H1 (cell line): ENCODE data around the gene C2CD4D. TPM values are rescaled to one million over a fixed set of nuclear protein-coding genes. Genes with fewer than 3 reads are reported as not detected.

Experiments
- CTCF ChIA-PET: fragments of 300-600 bp; sonication (Branson Sonifier 250); formaldehyde crosslinking; loops from one replicate; lab custom pipeline; 2021; ENCODE audit not compliant: partially characterized antibody; lab: Charles Lee
- POLR2A ChIA-PET: fragments of 300-600 bp; sonication (Branson Sonifier 250); formaldehyde crosslinking; loops from one replicate; lab custom pipeline; 2021; ENCODE audit warnings: inconsistent platforms; ENCODE audit not compliant: partially characterized antibody; lab: Charles Lee
- DNase-seq, 2 experiments: peaks; one replicate each; pipeline versions ENCODE4 v3.0.0 to v3.0.0-alpha.2; 2010 to 2022; ENCODE audit warnings: low spot score in 2 of 2, low read depth in 1 of 2, mixed read lengths in 1 of 2
- FAIRE-seq: peaks from 2 replicates; lab custom pipeline; 2011; peaks lifted over from hg19 to GRCh38; lab: Jason Lieb, UNC
- H2AFZ ChIP-seq: 2 replicates; pipeline ENCODE4 v1.8.1; 2012; ENCODE audit warnings: low read length, inconsistent platforms
- H2AK5ac ChIP-seq: 2 replicates; pipeline ENCODE4 v1.6.1; 2013; ENCODE audit warnings: low read depth, low read length
- H2BK120ac ChIP-seq: replicated peaks from 2 replicates; pipeline ENCODE3; 2013; ENCODE audit warnings: low read depth, low read length, inconsistent platforms
- H2BK12ac ChIP-seq: 2 replicates; pipeline ENCODE4 v1.6.1; 2013; ENCODE audit warnings: low read depth, low read length
- H2BK15ac ChIP-seq: 2 replicates; pipeline ENCODE4 v1.6.1; 2013; ENCODE audit warnings: low read length
- H2BK20ac ChIP-seq: 2 replicates; pipeline ENCODE4 v1.6.1; 2013; ENCODE audit warnings: low read length
- H2BK5ac ChIP-seq: 2 replicates; pipeline ENCODE4 v1.6.1; 2013; ENCODE audit warnings: low read depth, low read length
- H3K14ac ChIP-seq: 2 replicates; pipeline ENCODE4 v1.6.1; 2013; ENCODE audit warnings: inconsistent platforms; ENCODE audit not compliant: insufficient read length
- H3K18ac ChIP-seq: 2 replicates; pipeline ENCODE4 v1.6.1; 2013; ENCODE audit warnings: low read length; ENCODE audit errors: extremely low read depth
- H3K23ac ChIP-seq: 2 replicates; pipeline ENCODE4 v1.6.1; 2013; ENCODE audit warnings: inconsistent platforms; ENCODE audit not compliant: insufficient read length
- H3K23me2 ChIP-seq: 2 replicates; pipeline ENCODE4 v1.6.1; 2013; ENCODE audit warnings: low read depth, low read length
- H3K27ac ChIP-seq: 2 replicates; pipeline ENCODE4 v1.6.1; 2011; ENCODE audit warnings: low read depth, low read length, inconsistent platforms
- H3K27me3 ChIP-seq, 4 experiments: replicated peaks in 1 of 4; 1 replicate in 1 of 4; 2 replicates in 3 of 4; pipeline versions ENCODE4 v1.6.1 to v1.8.1; 2011 to 2013; ENCODE audit warnings: low read length in 3 of 4, mild to moderate bottlenecking in 3 of 4, inconsistent platforms in 2 of 4, mixed read lengths in 2 of 4, moderate library complexity in 1 of 4; ENCODE audit not compliant: control insufficient read depth in 3 of 4, insufficient read depth in 3 of 4; ENCODE audit errors: extremely low read depth in 1 of 4
- H3K36me3 ChIP-seq, 4 experiments: 2 replicates each; pipeline versions ENCODE4 v1.6.1 to v1.8.1; 2011 to 2013; ENCODE audit warnings: mild to moderate bottlenecking in 4 of 4, low read length in 3 of 4, moderate library complexity in 2 of 4, control low read depth in 1 of 4, inconsistent platforms in 1 of 4; ENCODE audit not compliant: insufficient read depth in 4 of 4, control insufficient read depth in 2 of 4
- H3K4ac ChIP-seq: replicated peaks from 2 replicates; pipeline ENCODE3; 2013; ENCODE audit warnings: low read length, low read depth, mixed read lengths, inconsistent platforms; ENCODE audit not compliant: insufficient read length
- H3K4me1 ChIP-seq, 4 experiments: replicated peaks in 1 of 4; 1 replicate in 1 of 4; 2 replicates in 3 of 4; pipeline versions ENCODE4 v1.6.1 to v1.8.1; 2011 to 2013; ENCODE audit warnings: low read length in 3 of 4, inconsistent platforms in 2 of 4, mixed read lengths in 1 of 4; ENCODE audit not compliant: insufficient read depth in 4 of 4, control insufficient read depth in 3 of 4
- H3K4me2 ChIP-seq, 2 experiments: 2 replicates each; pipeline versions ENCODE4 v1.6.1 to v1.8.1; 2011 to 2013; ENCODE audit warnings: low read depth in 2 of 2, low read length in 2 of 2, control low read depth in 1 of 2, inconsistent platforms in 1 of 2, mild to moderate bottlenecking in 1 of 2; ENCODE audit not compliant: insufficient read depth in 1 of 2
- H3K4me3 ChIP-seq, 4 experiments: fragments of 200-600, 300-600 bp in 1 of 4; sonication (generic), shearing (Covaris generic), sonication (Bioruptor Twin) in 1 of 4; 2 replicates each; pipeline versions ENCODE4 v1.5.1 to v1.8.1; 2011 to 2016; ENCODE audit warnings: low read length in 4 of 4, low read depth in 3 of 4, control low read depth in 2 of 4, inconsistent platforms in 2 of 4, mild to moderate bottlenecking in 2 of 4, mixed read lengths in 1 of 4, moderate library complexity in 1 of 4; ENCODE audit not compliant: insufficient read depth in 2 of 4; ENCODE audit errors: extremely low read depth in 1 of 4
- H3K56ac ChIP-seq: replicated peaks from 2 replicates; pipeline ENCODE3; 2013; ENCODE audit warnings: low read depth, mild to moderate bottlenecking, mixed read lengths, low read length, inconsistent platforms; ENCODE audit not compliant: insufficient read length
- H3K79me1 ChIP-seq: 2 replicates; pipeline ENCODE4 v1.6.1; 2013; ENCODE audit warnings: low read depth, low read length, control low read depth
- H3K79me2 ChIP-seq, 2 experiments: 2 replicates each; pipeline versions ENCODE4 v1.6.1 to v1.8.1; 2012 to 2013; ENCODE audit warnings: low read length in 2 of 2, mild to moderate bottlenecking in 2 of 2, inconsistent platforms in 1 of 2; ENCODE audit not compliant: insufficient read depth in 2 of 2, control insufficient read depth in 1 of 2
- H3K9ac ChIP-seq, 4 experiments: replicated peaks in 1 of 4; 1 replicate in 1 of 4; 2 replicates in 3 of 4; pipeline versions ENCODE4 v1.6.1 to v1.8.1; 2011 to 2013; ENCODE audit warnings: low read depth in 3 of 4, low read length in 3 of 4, control low read depth in 2 of 4, mild to moderate bottlenecking in 2 of 4, moderate library complexity in 2 of 4, inconsistent platforms in 1 of 4; ENCODE audit errors: extremely low read depth in 1 of 4
- H3K9me3 ChIP-seq, 2 experiments: 2 replicates each; pipeline versions ENCODE4 v1.6.1 to v1.8.1; 2012 to 2013; ENCODE audit warnings: mild to moderate bottlenecking in 2 of 2, moderate library complexity in 2 of 2, control low read depth in 1 of 2, inconsistent platforms in 1 of 2, low read depth in 1 of 2, low read length in 1 of 2, mixed read lengths in 1 of 2; ENCODE audit not compliant: insufficient read depth in 2 of 2
- H4K20me1 ChIP-seq, 2 experiments: replicated peaks in 1 of 2; 2 replicates each; pipeline versions ENCODE3 to v1.8.1; 2011 to 2013; ENCODE audit warnings: inconsistent platforms in 2 of 2, low read length in 2 of 2, mild to moderate bottlenecking in 1 of 2; ENCODE audit not compliant: insufficient read depth in 2 of 2, control insufficient read depth in 1 of 2
- H4K5ac ChIP-seq: 2 replicates; pipeline ENCODE4 v1.6.1; 2013; ENCODE audit warnings: low read length, low read depth, mixed read lengths, inconsistent platforms; ENCODE audit not compliant: insufficient read length
- H4K8ac ChIP-seq: 2 replicates; pipeline ENCODE4 v1.8.0; 2013; ENCODE audit warnings: mild to moderate bottlenecking, moderate library complexity, low read length, inconsistent platforms; ENCODE audit not compliant: insufficient read depth; ENCODE audit errors: extremely low read depth
- H4K91ac ChIP-seq: replicated peaks from 2 replicates; pipeline ENCODE3; 2013; ENCODE audit warnings: low read length, mixed read lengths, inconsistent platforms; ENCODE audit not compliant: insufficient read length
- ATF3 ChIP-seq: IDR thresholded peaks from 2 replicates; pipeline ENCODE4 v1.6.1; 2011; ENCODE audit warnings: low read depth, mild to moderate bottlenecking, low read length; ENCODE audit not compliant: insufficient read depth
- CBX8 ChIP-seq: fragments of 300-800, 300-1000 bp; sonication (generic); IDR thresholded peaks from 2 replicates; pipeline ENCODE4 v1.7.1; 2016; ENCODE audit warnings: low read depth, low read length, borderline replicate concordance
- CHD2 ChIP-seq: IDR thresholded peaks from 2 replicates; pipeline ENCODE4 v1.6.1; 2012; ENCODE audit warnings: low read length, improper control_type of control experiment
- EGR1 ChIP-seq: IDR thresholded peaks from 2 replicates; pipeline ENCODE4 v1.6.1; 2011; ENCODE audit warnings: low read depth, low read length, borderline replicate concordance
- EZH2 ChIP-seq: fragments of 200-600 bp; sonication (generic); IDR thresholded peaks from 2 replicates; pipeline ENCODE4 v1.7.1; 2012; ENCODE audit warnings: low read depth, mild to moderate bottlenecking, moderate library complexity, low read length, inconsistent platforms; ENCODE audit not compliant: severe bottlenecking
- MAX ChIP-seq: IDR thresholded peaks from 2 replicates; pipeline ENCODE4 v1.6.1; 2012; ENCODE audit warnings: inconsistent platforms
- NANOG ChIP-seq: IDR thresholded peaks from 2 replicates; pipeline ENCODE4 v1.6.1; 2011; ENCODE audit warnings: low read length, low read depth, mild to moderate bottlenecking, inconsistent platforms; ENCODE audit not compliant: insufficient read depth, poor library complexity, severe bottlenecking
- SIN3A ChIP-seq, 2 experiments: IDR thresholded peaks in 1 of 2; conservative IDR thresholded peaks in 1 of 2; 2 replicates each; pipeline ENCODE4 v1.6.1; 2011 to 2012; ENCODE audit warnings: low read length in 2 of 2, improper control_type of control experiment in 1 of 2, low read depth in 1 of 2, mild to moderate bottlenecking in 1 of 2
- SIRT6 ChIP-seq: IDR thresholded peaks from one replicate; pipeline ENCODE4 v1.7.1; 2012; ENCODE audit warnings: low read length, inconsistent platforms
- SP1 ChIP-seq: IDR thresholded peaks from 2 replicates; pipeline ENCODE4 v1.6.1; 2011; ENCODE audit warnings: low read depth, low read length
- SP4 ChIP-seq: IDR thresholded peaks from 2 replicates; pipeline ENCODE4 v1.6.1; 2012; ENCODE audit warnings: low read length, inconsistent platforms
- WGBS, 2 experiments: shearing (Covaris generic) in 1 of 2; methylation state at CpG; one replicate each; pipeline versions ENCODE4 v1.1.6 to v1.1.7; 2013 to 2015; ENCODE audit warnings: low lambda C conversion rate in 2 of 2, mixed read lengths in 2 of 2, inconsistent platforms in 1 of 2, low coverage in 1 of 2, missing lambda C conversion rate in 1 of 2; ENCODE audit not compliant: insufficient replicate concordance in 2 of 2, insufficient coverage in 1 of 2, insufficient read length in 1 of 2; ENCODE audit errors: extremely low coverage in 1 of 2, missing lambda C conversion rate in 1 of 2; 5-methylcytosine and 5-hydroxymethylcytosine counted together
- polyA plus RNA-seq, 7 experiments: library from polyadenylated mRNA; depleted of rRNA in 3 of 7; stranded (reverse) in 5 of 7; unstranded in 2 of 7; fragments of >200 nt in 5 of 7; fragments of 200-250 nt in 2 of 7; gene quantifications; 1 replicate in 5 of 7; 2 replicates in 1 of 7; 4 replicates in 1 of 7; pipeline versions ENCODE4 v1.2.1 to v1.2.3, GENCODE V29; 2011 to 2013; ENCODE audit warnings: missing spikeins in 2 of 7, mixed read lengths in 2 of 7
- total RNA-seq: library from RNA; stranded (reverse); fragmentation: NEBNext Ultra II Directional; extraction: Animal tissue kit (Norgen Biotek cat#: 25700); gene quantifications from 2 replicates; pipeline ENCODE4 v1.2.1, GENCODE V29; 2021
- TF ChIP-seq, protein P1 (sequence below): IDR thresholded peaks from 2 replicates; pipeline ENCODE4 v1.6.1; 2011; ENCODE audit warnings: low read length, improper control_type of control experiment

Gene C2CD4D
- total and polyA plus RNA-seq, 2 of the 8 experiments (the other 6 are each of a cell fraction or from before 2014, with no cell fraction given), result 0.41 to 0.71 TPM

DNA sequence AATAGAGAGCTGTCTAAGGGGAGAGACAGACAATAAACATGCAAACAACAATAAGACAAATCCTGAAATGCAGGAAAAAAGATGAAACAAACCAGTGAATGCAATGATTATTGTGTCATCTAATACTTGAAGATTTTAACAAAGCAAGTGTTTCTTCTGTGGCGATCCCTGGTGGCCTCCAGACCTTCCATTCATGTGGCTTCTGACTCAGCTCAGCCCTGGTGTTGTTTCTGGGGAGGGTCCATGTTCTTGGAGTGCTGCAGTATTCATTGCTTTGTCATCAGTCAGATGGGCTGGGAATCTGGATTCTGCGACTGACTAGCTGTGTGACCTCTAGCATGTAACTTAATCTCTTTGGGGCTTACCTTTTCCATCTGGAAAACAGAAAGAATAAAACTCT is 1.5 kb upstream of the C2CD4D start:
- H3K14ac ChIP-seq, result no peak overlapping the region
- H3K9me3 ChIP-seq, result no peaks in the 10 kb centered on the region
- POLR2A ChIA-PET, result interaction anchor here (1.8 to 5.0 kb wide), 7 partner anchors 8 to 78 kb away, joined by 6 to 20 read pairs (median 14); partner anchors contain the start of genes MRPL9 and THEM5
- H3K4me1 ChIP-seq, result peaks cover 7 to 20% (median 12%) of the 10 kb centered on the region in 4 experiments
- H3K27ac ChIP-seq, result no peak overlapping the region
- peaks cover 23% of the 10 kb centered on the region for H3K23me2 ChIP-seq
- H3K79me1 ChIP-seq, result no peaks in the 10 kb centered on the region
- no peak overlapping the region for H3K4ac ChIP-seq
- FAIRE-seq (no peak), DNase-seq (no peak)
- no peak overlapping the region for H3K18ac ChIP-seq
- H3K4me2 ChIP-seq, result no peak overlapping the region; a peak in 1 of 4 replicates
- H2AFZ ChIP-seq, result no peak overlapping the region
- H2BK20ac ChIP-seq, result no peak overlapping the region
- H2BK120ac ChIP-seq, result no peak overlapping the region
- H4K91ac ChIP-seq, result no peak overlapping the region
- H4K8ac ChIP-seq, result no peak overlapping the region
- no peak overlapping the region for H2BK12ac ChIP-seq
- no peak overlapping the region for H4K5ac ChIP-seq
- no peaks in the 10 kb centered on the region for H3K36me3 ChIP-seq
- H3K56ac ChIP-seq, result no peak overlapping the region
- H2BK5ac ChIP-seq, result no peak overlapping the region
- H2BK15ac ChIP-seq, result no peak overlapping the region
- CTCF ChIA-PET, result interaction anchor here (0.5 to 1.5 kb wide), 5 partner anchors 17 to 165 kb away, joined by 3 to 5 read pairs (median 3); no protein-coding TSS in a partner anchor
- H3K79me2 ChIP-seq, result no peaks in the 10 kb centered on the region
- WGBS, 2 experiments, result 88% methylated on average over 2 of the region's 2 CpGs; no CpG with 5 or more reads in 1 of the 2 experiments
- H4K20me1 ChIP-seq, result no peaks in the 10 kb centered on the region
- no peak overlapping the region for H3K23ac ChIP-seq
- H2AK5ac ChIP-seq, result no peak overlapping the region
- H3K27me3 ChIP-seq, result peaks cover 10 to 24% (median 21%) of the 10 kb centered on the region in 4 experiments
- H3K4me3 ChIP-seq, result no peak overlapping the region
- no peak overlapping the region for H3K9ac ChIP-seq
- no peak for TF ChIP-seq NANOG
- TF ChIP-seq SIRT6, result no peak
- no peak for TF ChIP-seq MAX
- TF ChIP-seq EGR1, result no peak
- TF ChIP-seq, protein P1, sequence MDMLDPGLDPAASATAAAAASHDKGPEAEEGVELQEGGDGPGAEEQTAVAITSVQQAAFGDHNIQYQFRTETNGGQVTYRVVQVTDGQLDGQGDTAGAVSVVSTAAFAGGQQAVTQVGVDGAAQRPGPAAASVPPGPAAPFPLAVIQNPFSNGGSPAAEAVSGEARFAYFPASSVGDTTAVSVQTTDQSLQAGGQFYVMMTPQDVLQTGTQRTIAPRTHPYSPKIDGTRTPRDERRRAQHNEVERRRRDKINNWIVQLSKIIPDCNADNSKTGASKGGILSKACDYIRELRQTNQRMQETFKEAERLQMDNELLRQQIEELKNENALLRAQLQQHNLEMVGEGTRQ, result no peak
- no peak for TF ChIP-seq SP1
- TF ChIP-seq SP4, result no peak
- no peak for TF ChIP-seq EZH2
- no peak for TF ChIP-seq CBX8
- TF ChIP-seq ATF3, result no peak
- no peak for TF ChIP-seq SIN3A (conservative IDR thresholded peaks at IDR 0.05 in 1 of 2, IDR thresholded peaks at IDR 0.05 in 1 of 2; ENCODE audit: low read depth in 1 of 2, low read length in 2 of 2)
- no peak for TF ChIP-seq CHD2
